ENCODE data around the gene NUDCD3.

DNA sequence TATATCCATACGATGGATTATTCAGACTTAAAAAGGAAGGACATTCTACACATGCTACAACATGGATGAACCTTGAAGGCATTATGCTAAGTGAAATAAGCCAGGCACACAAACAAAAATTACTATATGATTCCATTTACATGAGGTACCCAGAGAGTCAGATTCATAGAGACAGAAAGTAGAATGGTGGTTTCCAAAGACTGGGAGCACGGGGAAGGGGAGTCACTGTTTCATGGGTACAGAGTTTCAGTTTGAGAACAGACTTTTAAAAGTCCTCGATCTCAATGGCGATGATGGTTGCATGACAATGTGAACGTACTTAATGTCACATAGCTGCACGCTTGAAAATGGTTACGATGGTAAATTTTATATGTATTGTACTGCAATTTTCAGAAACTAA lies 39.3 kb downstream of the NUDCD3 start:
- TF ChIP-seq, protein P1, sequence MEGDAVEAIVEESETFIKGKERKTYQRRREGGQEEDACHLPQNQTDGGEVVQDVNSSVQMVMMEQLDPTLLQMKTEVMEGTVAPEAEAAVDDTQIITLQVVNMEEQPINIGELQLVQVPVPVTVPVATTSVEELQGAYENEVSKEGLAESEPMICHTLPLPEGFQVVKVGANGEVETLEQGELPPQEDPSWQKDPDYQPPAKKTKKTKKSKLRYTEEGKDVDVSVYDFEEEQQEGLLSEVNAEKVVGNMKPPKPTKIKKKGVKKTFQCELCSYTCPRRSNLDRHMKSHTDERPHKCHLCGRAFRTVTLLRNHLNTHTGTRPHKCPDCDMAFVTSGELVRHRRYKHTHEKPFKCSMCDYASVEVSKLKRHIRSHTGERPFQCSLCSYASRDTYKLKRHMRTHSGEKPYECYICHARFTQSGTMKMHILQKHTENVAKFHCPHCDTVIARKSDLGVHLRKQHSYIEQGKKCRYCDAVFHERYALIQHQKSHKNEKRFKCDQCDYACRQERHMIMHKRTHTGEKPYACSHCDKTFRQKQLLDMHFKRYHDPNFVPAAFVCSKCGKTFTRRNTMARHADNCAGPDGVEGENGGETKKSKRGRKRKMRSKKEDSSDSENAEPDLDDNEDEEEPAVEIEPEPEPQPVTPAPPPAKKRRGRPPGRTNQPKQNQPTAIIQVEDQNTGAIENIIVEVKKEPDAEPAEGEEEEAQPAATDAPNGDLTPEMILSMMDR (IDR thresholded peaks at IDR 0.05; ENCODE audit: control extremely low read depth in 1 of 3, insufficient read depth in 1 of 3, low read depth in 1 of 3, low read length in 3 of 3), result no peak
- TF ChIP-seq POLR2AphosphoS5 (IDR thresholded peaks at IDR 0.05; ENCODE audit: low read depth, low read length) (no peak), HDAC6 (IDR thresholded peaks at IDR 0.05; ENCODE audit: low read depth, low read length) (no peak)

Measured in H1 (cell line).